ENCODE measurements around the gene RAD9A.

DNA sequence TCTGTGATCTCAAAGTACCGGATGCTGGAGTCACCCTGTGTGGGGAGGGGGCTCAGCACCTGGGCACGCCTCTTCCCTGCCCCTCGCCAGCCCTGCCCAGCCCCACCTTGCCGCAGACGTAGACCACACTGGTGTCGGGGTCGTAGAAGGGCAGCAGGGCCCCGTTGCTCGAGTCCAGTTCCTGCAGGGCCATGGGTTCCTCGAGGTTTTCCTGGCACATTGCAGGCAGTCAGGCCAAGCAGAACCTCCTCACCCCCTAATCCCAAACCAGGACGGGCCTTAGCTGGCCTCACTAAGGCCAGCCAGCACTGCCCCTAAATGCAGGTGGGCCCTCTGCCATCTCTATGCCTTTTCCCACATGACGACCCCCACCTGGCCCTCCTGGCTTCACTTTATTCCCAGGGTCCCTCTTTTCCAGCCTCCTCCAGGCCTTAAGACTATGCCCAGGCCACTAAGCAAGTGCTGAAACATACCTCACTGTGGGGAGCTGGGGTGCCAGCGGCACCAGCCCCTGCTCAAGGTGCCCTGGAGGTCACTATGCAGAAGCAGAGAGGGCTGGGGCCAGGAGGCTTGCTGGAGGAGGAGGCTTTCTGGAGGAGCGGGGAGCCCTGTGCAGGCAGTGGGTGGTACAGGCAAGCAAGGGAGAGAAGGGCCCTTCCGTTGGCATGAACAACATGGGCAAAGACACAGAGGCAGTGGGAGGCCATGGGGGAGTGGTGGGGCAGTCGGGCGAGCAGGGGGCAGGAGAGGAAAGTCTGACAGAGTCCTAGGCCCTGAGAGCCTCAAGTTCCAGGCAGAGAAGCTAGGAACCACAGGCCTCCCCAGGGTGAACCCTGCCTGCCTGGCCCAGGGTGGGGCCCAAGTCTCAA lies 48.7 kb downstream of the RAD9A start:
- TF ChIP-seq, protein P1, sequence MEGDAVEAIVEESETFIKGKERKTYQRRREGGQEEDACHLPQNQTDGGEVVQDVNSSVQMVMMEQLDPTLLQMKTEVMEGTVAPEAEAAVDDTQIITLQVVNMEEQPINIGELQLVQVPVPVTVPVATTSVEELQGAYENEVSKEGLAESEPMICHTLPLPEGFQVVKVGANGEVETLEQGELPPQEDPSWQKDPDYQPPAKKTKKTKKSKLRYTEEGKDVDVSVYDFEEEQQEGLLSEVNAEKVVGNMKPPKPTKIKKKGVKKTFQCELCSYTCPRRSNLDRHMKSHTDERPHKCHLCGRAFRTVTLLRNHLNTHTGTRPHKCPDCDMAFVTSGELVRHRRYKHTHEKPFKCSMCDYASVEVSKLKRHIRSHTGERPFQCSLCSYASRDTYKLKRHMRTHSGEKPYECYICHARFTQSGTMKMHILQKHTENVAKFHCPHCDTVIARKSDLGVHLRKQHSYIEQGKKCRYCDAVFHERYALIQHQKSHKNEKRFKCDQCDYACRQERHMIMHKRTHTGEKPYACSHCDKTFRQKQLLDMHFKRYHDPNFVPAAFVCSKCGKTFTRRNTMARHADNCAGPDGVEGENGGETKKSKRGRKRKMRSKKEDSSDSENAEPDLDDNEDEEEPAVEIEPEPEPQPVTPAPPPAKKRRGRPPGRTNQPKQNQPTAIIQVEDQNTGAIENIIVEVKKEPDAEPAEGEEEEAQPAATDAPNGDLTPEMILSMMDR (IDR thresholded peaks at IDR 0.05; ENCODE audit: low read depth, low read length), result no peak
- TF ChIP-seq POLR2A (IDR thresholded peaks at IDR 0.05; ENCODE audit: extremely low read depth, insufficient read length) (no peak), MYC (IDR thresholded peaks at IDR 0.05; ENCODE audit: low read depth, low read length) (no peak)
- TF ChIP-seq, protein P2, sequence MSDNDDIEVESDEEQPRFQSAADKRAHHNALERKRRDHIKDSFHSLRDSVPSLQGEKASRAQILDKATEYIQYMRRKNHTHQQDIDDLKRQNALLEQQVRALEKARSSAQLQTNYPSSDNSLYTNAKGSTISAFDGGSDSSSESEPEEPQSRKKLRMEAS (IDR thresholded peaks at IDR 0.05; ENCODE audit: low read depth, low read length), result no peak

All from NB4 (cell line).